K562 (cell line): ENCODE measurements around the gene ZKSCAN8. TPM values are rescaled to one million over a fixed set of nuclear protein-coding genes. Genes with fewer than 3 reads are reported as not detected.

Experiments used
- ATF1 ChIP-seq, 2 experiments: fragments of 450-650 bp in 1 of 2; IDR thresholded peaks; 2 replicates each; pipeline ENCODE4 v1.6.1; 2016; ENCODE audit warnings: missing compliant biosample characterization in 1 of 2, missing genetic modification characterization in 1 of 2
- BHLHE40 ChIP-seq: IDR thresholded peaks from 2 replicates; pipeline ENCODE4 v1.6.1; 2011; ENCODE audit warnings: low read length, improper control_type of control experiment
- BRF1 ChIP-seq: IDR thresholded peaks from 3 replicates; pipeline ENCODE4 v1.6.1; 2011; ENCODE audit warnings: borderline replicate concordance, mild to moderate bottlenecking; ENCODE audit not compliant: insufficient read length; ENCODE audit errors: extremely low read depth
- CAMTA2 ChIP-seq: fragments of 250-450 bp; sonication (Bioruptor Pico); conservative IDR thresholded peaks from 2 replicates; pipeline ENCODE4 v1.5.1; 2022
- CCAR2 ChIP-seq: fragments of 200-400 bp; formaldehyde crosslinking; IDR thresholded peaks from 2 replicates; pipeline ENCODE4 v1.6.1; 2017; ENCODE audit warnings: mild to moderate bottlenecking, low read depth, low read length
- MBD1 ChIP-seq: fragments of 250-450 bp; sonication (Bioruptor Pico); IDR thresholded peaks from 2 replicates; pipeline ENCODE4 v1.8.0; 2022; ENCODE audit warnings: inconsistent platforms
- NELFE ChIP-seq: IDR thresholded peaks from 2 replicates; pipeline ENCODE4 v1.6.1; 2011; ENCODE audit warnings: mild to moderate bottlenecking; ENCODE audit not compliant: insufficient read depth, insufficient read length
- PBX2 ChIP-seq, 2 experiments: IDR thresholded peaks in 1 of 2; conservative IDR thresholded peaks in 1 of 2; 2 replicates each; pipeline ENCODE4 v1.6.1; 2016; ENCODE audit warnings: low read depth in 2 of 2, mild to moderate bottlenecking in 1 of 2, missing compliant biosample characterization in 1 of 2, missing genetic modification characterization in 1 of 2, moderate library complexity in 1 of 2
- PHF21A ChIP-seq: fragments of 450-650 bp; IDR thresholded peaks from 2 replicates; pipeline ENCODE4 v1.6.1; 2017; ENCODE audit warnings: low read depth, borderline replicate concordance
- RBM15 ChIP-seq: fragments of 200-400 bp; formaldehyde crosslinking; IDR thresholded peaks from 2 replicates; pipeline ENCODE4 v1.6.1; 2018; ENCODE audit warnings: mild to moderate bottlenecking, low read length, moderate library complexity; ENCODE audit not compliant: insufficient read depth
- STAG1 ChIP-seq: sonication (generic); formaldehyde crosslinking; IDR thresholded peaks from 2 replicates; pipeline ENCODE4 v1.5.0; 2020; ENCODE audit warnings: missing genetic modification reagents, borderline replicate concordance
- TARDBP ChIP-seq: fragments of 450-650 bp; IDR thresholded peaks from 2 replicates; pipeline ENCODE4 v1.6.1; 2016
- TBP ChIP-seq: optimal IDR thresholded peaks from 2 replicates; pipeline ENCODE3; 2011; ENCODE audit warnings: low read depth, low read length, improper control_type of control experiment
- TCF15 ChIP-seq: fragments of 250-450 bp; sonication (Bioruptor Pico); IDR thresholded peaks from 2 replicates; pipeline ENCODE4 v1.8.0; 2022; ENCODE audit warnings: moderate library complexity, mild to moderate bottlenecking, inconsistent platforms
- TCFL5 ChIP-seq: fragments of 250-450 bp; sonication (Bioruptor Pico); conservative IDR thresholded peaks from 2 replicates; pipeline ENCODE4 v1.6.1; 2021; ENCODE audit warnings: mild to moderate bottlenecking, moderate library complexity, matching md5 sums
- TEAD1 ChIP-seq, 2 experiments: fragments of 450-650 bp in 1 of 2; sonication (generic) in 1 of 2; formaldehyde crosslinking; IDR thresholded peaks; 2 replicates each; pipeline versions ENCODE4 v1.4.0 to v1.8.0; 2020 to 2022; ENCODE audit warnings: mild to moderate bottlenecking in 2 of 2, missing genetic modification reagents in 1 of 2
- XRCC4 ChIP-seq: IDR thresholded peaks from one replicate; pipeline ENCODE4 v1.6.1; 2011; ENCODE audit not compliant: insufficient read depth, insufficient read length; ENCODE audit errors: extremely low read depth
- ZNF282 ChIP-seq: sonication (generic); formaldehyde crosslinking; IDR thresholded peaks from 2 replicates; pipeline ENCODE4 v1.8.1; 2023; ENCODE audit warnings: missing genetic modification reagents
- ZNF408 ChIP-seq: fragments of 250-450 bp; sonication (Bioruptor Pico); IDR thresholded peaks from 2 replicates; pipeline ENCODE4 v1.4.0; 2020; ENCODE audit warnings: low read depth, mild to moderate bottlenecking, moderate library complexity
- polyA plus RNA-seq, 8 experiments: library from polyadenylated mRNA; depleted of rRNA in 4 of 8; stranded (reverse) in 5 of 8; unstranded in 3 of 8; fragments of >200 nt; fragmentation: Nextera tagmentation in 2 of 8; fragmentation: Illumina TruSeq in 1 of 8; extraction: Ambion mirVana in 2 of 8; extraction: Trizol in 1 of 8; gene quantifications; 2 replicates each; pipeline versions ENCODE4 v1.2.1 to v1.2.3, GENCODE V29; 2011 to 2014; ENCODE audit warnings: inconsistent platforms in 1 of 8, missing spikeins in 1 of 8
- total RNA-seq, 7 experiments: library from RNA; depleted of rRNA in 6 of 7; stranded (reverse); fragments of >200 nt in 6 of 7; fragmentation: Illumina TruSeq in 2 of 7; extraction: Trizol in 2 of 7; gene quantifications; 2 replicates each; pipeline versions ENCODE4 v1.2.1 to v1.2.3, GENCODE V29; 2011 to 2021; ENCODE audit warnings: low replicate concordance in 1 of 7
- TF ChIP-seq, protein P1 (sequence below): sonication (generic); formaldehyde crosslinking; IDR thresholded peaks from 2 replicates; pipeline ENCODE4 v1.8.0; 2022; ENCODE audit warnings: missing genetic modification reagents, mild to moderate bottlenecking, moderate library complexity, borderline replicate concordance
- TF ChIP-seq, protein P2 (sequence below): IDR thresholded peaks from 2 replicates; pipeline ENCODE4 v1.6.1; 2011; ENCODE audit not compliant: insufficient read length; ENCODE audit errors: extremely low read depth

The ZKSCAN8 gene
- total and polyA plus RNA-seq, 9 of the 15 experiments (the other 6 are each of a cell fraction or from before 2014, with no cell fraction given): 3.3 to 37.7 (median 21.7) TPM

DNA sequence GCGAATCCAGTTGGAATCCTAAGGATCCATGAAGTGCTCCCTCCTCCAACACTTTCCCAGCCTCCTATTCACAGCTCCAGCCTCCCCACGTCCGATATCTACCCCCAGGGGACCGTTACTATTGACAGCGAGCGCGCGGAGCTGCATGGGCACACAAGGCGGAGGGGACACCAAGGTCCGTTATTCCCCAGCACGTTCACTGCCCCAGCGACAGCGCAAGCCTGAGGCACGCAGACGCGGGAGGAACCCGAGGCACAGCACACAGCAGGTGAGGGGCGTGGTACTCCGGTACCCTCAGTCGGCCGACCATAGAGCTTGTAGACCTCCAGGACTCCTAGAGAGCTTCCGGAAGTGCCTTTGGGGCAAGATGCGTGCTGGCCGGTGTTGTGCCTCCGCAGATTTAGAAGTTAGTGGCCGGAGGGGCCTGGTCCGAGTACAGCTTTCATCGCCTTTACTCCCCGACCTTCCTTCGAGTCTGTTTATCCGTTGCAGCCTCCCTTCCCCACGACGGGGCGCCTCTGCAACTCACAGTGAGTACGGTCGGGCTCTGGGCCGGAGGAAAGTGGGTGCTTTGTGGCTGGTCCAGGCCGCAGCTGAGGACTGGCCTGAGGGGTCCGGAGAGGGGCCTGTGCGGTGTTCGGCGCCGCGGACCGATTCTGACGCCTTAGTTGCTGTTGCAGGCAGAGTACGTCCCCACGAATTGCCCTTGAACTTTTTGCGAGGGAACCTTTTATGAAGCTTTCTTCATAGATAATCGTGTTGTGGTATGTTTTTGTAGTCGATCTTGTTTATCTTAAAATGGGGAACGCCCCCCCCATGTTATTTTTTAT is at the start of gene ZKSCAN8 (continued):
- TF ChIP-seq XRCC4: no peak
- TF ChIP-seq BRF1: no peak
- no peak for TF ChIP-seq CAMTA2 (CRISPR knock-in tag)
- no peak for TF ChIP-seq ATF1 (CRISPR knock-in tag; IDR thresholded peaks at IDR 0.05)
- TF ChIP-seq ATF1 (tag; IDR thresholded peaks at IDR 0.05): peak; percentile 82
- TF ChIP-seq RBM15: no peak
- TF ChIP-seq ZNF282 (CRISPR knock-in tag): no peak
- TF ChIP-seq, protein P1, sequence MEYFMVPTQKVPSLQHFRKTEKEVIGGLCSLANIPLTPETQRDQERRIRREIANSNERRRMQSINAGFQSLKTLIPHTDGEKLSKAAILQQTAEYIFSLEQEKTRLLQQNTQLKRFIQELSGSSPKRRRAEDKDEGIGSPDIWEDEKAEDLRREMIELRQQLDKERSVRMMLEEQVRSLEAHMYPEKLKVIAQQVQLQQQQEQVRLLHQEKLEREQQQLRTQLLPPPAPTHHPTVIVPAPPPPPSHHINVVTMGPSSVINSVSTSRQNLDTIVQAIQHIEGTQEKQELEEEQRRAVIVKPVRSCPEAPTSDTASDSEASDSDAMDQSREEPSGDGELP: peak; percentile 92
- TF ChIP-seq TCF15: no peak
- TF ChIP-seq TARDBP: no peak; the same call in none of the 2 replicates
- TF ChIP-seq PHF21A: peak; percentile 75; the same call in 1 of the 2 replicates
- TF ChIP-seq BHLHE40: peak; percentile 86
- peak in 1 of 2 experiments; percentile 82; a peak in 2 of 4 replicates for TF ChIP-seq TEAD1 (CRISPR knock-in tag; IDR thresholded peaks at IDR 0.05)
- TF ChIP-seq MBD1 (CRISPR knock-in tag): no peak
- TF ChIP-seq, protein P2, sequence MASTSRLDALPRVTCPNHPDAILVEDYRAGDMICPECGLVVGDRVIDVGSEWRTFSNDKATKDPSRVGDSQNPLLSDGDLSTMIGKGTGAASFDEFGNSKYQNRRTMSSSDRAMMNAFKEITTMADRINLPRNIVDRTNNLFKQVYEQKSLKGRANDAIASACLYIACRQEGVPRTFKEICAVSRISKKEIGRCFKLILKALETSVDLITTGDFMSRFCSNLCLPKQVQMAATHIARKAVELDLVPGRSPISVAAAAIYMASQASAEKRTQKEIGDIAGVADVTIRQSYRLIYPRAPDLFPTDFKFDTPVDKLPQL: no peak
- no peak for TF ChIP-seq NELFE
- no peak; the same call in 1 of the 2 replicates for TF ChIP-seq STAG1 (CRISPR knock-in tag)
- no peak for TF ChIP-seq ZNF408 (CRISPR knock-in tag)
- TF ChIP-seq PBX2 (CRISPR knock-in tag; IDR thresholded peaks at IDR 0.05; ENCODE audit: low read depth): no peak
- TF ChIP-seq PBX2 (tag; conservative IDR thresholded peaks at IDR 0.05; ENCODE audit: low read depth): no peak
- no peak for TF ChIP-seq TCFL5
- TF ChIP-seq CCAR2: no peak
- TF ChIP-seq TBP: peak; percentile 93
